ENCODE results near the gene NCAM1. TPM values are rescaled to one million over a fixed set of nuclear protein-coding genes. Genes with fewer than 3 reads are reported as not detected.

The NCAM1 gene
- total and polyA plus RNA-seq, 9 of the 15 experiments (the other 6 are each of a cell fraction or from before 2014, with no cell fraction given): 0.09 to 0.23 TPM; not detected in 7

DNA sequence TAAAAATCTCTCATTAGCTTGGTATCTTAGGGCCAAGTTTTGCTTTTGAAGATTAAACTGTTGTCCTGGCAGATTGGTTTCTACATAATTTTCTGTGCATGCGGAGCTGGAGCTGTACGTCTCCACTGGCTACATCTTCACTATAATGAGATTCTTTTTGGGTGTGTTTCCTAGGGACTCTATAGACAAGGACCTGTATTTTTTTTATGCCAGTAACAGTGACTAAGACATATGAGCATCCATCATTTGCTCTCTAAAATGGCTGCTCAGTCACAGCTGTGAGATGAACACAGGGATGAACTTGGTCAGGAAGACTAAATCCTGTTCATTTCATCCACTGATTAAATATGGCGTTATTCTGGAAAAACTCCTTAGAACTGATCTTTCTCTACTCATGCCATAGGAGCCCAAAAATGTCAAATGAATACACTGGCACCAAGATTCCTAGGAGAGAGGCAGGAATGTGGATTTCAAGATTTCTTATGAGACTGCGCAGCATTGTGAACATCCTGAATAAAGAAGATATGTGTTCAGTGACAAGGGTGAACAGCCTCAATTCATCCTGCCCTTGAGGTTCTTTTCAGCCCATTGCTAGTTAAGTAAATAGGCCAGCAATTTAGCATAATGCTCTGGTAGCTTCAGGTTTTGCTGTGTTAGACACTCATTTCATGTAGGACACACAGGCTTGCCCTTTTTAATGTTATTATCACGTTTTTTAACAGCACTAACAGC lies 168.2 kb downstream of the NCAM1 start:
- H4K20me1 ChIP-seq (replicated peaks; ENCODE audit: control insufficient read depth, insufficient read depth, low read length): no peaks in the 10 kb centered on the region
- H3K4me3 ChIP-seq: no peak overlapping the region
- H3K9me3 ChIP-seq (replicated peaks; ENCODE audit: control insufficient read depth, insufficient read depth, low read depth, low read length): no peaks in the 10 kb centered on the region
- H2AFZ ChIP-seq (ENCODE audit: low read depth, low read length): no peak overlapping the region
- H3K27ac ChIP-seq (ENCODE audit: extremely low read depth, low read depth, low read length): no peak overlapping the region
- intact Hi-C loops (cut with micrococcal nuclease) (no loop called here), in situ Hi-C loops (cut with MboI) (no loop called here)
- H3K27me3 ChIP-seq (ENCODE audit: control insufficient read depth in 2 of 2, insufficient read depth in 2 of 2, low read length in 2 of 2): peaks cover 0 to 6% of the 10 kb centered on the region in 2 experiments; a peak in 2 of 5 replicates
- POLR2A ChIA-PET: no interaction called here
- no peak overlapping the region for H3K9ac ChIP-seq (ENCODE audit: insufficient read depth in 1 of 2, low read depth in 2 of 2, low read length in 2 of 2)
- no TSS peak for BruUV-seq (replicated peaks)
- no peaks in the 10 kb centered on the region for H3K4me1 ChIP-seq (replicated peaks in 1 of 2; ENCODE audit: control insufficient read depth in 2 of 2, insufficient read depth in 2 of 2, low read length in 2 of 2)
- no peaks in the 10 kb centered on the region for H3K36me3 ChIP-seq (ENCODE audit: control insufficient read depth, insufficient read depth, low read length)
- no peak for ATAC-seq
- FAIRE-seq: no peak
- H3K9me1 ChIP-seq (ENCODE audit: control insufficient read depth, insufficient read depth, low read length): no peaks in the 10 kb centered on the region
- no peaks in the 10 kb centered on the region for H3K79me2 ChIP-seq (ENCODE audit: control insufficient read depth, insufficient read depth, low read length)
- 4% methylated on average over 5 of the region's 5 CpGs for WGBS (ENCODE audit: insufficient coverage, low coverage, missing lambda C conversion rate)
- CTCF ChIA-PET (ENCODE audit: low intra/inter-chr PET ratio): no interaction called here
- no peak overlapping the region for H3K4me2 ChIP-seq (ENCODE audit: insufficient read depth, low read length)
- DNase-seq (ENCODE audit: extremely low read depth in 1 of 4, low spot score in 3 of 4): no peak
- TF ChIP-seq RBM15 (IDR thresholded peaks at IDR 0.05; ENCODE audit: insufficient read depth, low read length) (no peak), MTA3 (IDR thresholded peaks at IDR 0.05; ENCODE audit: borderline replicate concordance) (no peak), CREBBP (IDR thresholded peaks at IDR 0.05; ENCODE audit: low read depth, low read length) (no peak), FOS (IDR thresholded peaks at IDR 0.05; ENCODE audit: extremely low read depth, insufficient read length) (no peak), POLR2B (IDR thresholded peaks at IDR 0.05; ENCODE audit: low read depth, partially characterized antibody) (no peak), HDAC2 (IDR thresholded peaks at IDR 0.05) (no peak), ZNF184 (CRISPR knock-in tag; IDR thresholded peaks at IDR 0.05) (no peak), PHF20 (IDR thresholded peaks at IDR 0.05; ENCODE audit: partially characterized antibody) (no peak), BRD9 (IDR thresholded peaks at IDR 0.05; ENCODE audit: low read depth, partially characterized antibody) (no peak)
- TF ChIP-seq, protein P1, sequence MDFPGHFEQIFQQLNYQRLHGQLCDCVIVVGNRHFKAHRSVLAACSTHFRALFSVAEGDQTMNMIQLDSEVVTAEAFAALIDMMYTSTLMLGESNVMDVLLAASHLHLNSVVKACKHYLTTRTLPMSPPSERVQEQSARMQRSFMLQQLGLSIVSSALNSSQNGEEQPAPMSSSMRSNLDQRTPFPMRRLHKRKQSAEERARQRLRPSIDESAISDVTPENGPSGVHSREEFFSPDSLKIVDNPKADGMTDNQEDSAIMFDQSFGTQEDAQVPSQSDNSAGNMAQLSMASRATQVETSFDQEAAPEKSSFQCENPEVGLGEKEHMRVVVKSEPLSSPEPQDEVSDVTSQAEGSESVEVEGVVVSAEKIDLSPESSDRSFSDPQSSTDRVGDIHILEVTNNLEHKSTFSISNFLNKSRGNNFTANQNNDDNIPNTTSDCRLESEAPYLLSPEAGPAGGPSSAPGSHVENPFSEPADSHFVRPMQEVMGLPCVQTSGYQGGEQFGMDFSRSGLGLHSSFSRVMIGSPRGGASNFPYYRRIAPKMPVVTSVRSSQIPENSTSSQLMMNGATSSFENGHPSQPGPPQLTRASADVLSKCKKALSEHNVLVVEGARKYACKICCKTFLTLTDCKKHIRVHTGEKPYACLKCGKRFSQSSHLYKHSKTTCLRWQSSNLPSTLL (IDR thresholded peaks at IDR 0.05): no peak
- TF ChIP-seq, protein P2, sequence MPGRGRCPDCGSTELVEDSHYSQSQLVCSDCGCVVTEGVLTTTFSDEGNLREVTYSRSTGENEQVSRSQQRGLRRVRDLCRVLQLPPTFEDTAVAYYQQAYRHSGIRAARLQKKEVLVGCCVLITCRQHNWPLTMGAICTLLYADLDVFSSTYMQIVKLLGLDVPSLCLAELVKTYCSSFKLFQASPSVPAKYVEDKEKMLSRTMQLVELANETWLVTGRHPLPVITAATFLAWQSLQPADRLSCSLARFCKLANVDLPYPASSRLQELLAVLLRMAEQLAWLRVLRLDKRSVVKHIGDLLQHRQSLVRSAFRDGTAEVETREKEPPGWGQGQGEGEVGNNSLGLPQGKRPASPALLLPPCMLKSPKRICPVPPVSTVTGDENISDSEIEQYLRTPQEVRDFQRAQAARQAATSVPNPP (IDR thresholded peaks at IDR 0.05; ENCODE audit: borderline replicate concordance, insufficient read depth, insufficient read length): no peak
- TF ChIP-seq, protein P3, sequence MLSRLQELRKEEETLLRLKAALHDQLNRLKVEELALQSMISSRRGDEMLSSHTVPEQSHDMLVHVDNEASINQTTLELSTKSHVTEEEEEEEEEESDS (CRISPR knock-in tag; IDR thresholded peaks at IDR 0.05): no peak

Data from K562 (cell line).